GM12874 (cell line): ENCODE results near the gene TMC8.

Source experiments
- CTCF ChIP-seq: IDR thresholded peaks from 2 replicates; pipeline ENCODE4 v1.5.1; 2011; ENCODE audit warnings: low read depth, mild to moderate bottlenecking, control low read depth, low read length, moderate library complexity; ENCODE audit not compliant: insufficient read depth

TMC8 gene

GRCh38 chr17:78095035-78095434 lies 35.5 kb upstream of the TMC8 start:
- no peak for TF ChIP-seq CTCF

DNA sequence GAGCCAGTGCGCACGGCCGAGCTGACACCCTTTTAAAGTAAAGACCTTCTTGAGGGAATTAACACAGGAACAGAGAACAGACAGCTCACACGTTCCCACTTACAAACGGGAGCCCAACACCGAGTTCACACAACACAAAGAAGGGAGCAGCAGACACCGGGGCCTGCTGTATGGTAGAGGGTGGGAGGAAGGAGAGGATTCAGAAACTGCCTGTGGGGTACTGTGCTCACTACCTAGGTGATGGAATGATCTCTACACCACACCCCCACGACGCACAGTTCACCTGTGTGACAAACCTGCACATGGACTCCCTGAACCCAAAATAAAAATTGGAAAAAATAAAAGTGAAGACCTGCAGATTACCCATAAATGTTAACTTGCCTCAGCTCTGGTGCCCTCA lies 34.5 kb upstream of the TMC8 start:
- no peak for TF ChIP-seq CTCF

GRCh38 chr17:78101112-78101511 lies 29.5 kb upstream of the TMC8 start:
- no peak for TF ChIP-seq CTCF

DNA sequence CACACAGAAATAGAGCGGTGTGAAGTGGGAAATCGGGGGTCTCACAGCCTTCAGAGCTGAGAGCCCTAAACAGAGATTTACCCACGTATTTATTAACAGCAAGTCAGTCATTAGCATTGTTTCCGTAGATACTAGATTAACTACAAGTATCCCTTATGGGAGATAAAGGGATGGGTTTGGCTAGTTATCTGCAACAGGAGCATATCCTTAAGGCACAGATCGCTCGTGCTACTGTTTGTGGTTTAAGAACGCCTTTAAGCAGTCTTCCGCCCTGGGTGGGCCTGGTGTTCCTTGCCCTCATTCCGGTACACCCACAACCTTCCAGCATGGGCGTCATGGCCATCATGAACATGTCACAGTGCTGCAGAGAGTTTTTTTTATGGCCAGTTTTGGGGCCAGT lies 29.0 kb upstream of the TMC8 start:
- TF ChIP-seq CTCF = no peak

DNA sequence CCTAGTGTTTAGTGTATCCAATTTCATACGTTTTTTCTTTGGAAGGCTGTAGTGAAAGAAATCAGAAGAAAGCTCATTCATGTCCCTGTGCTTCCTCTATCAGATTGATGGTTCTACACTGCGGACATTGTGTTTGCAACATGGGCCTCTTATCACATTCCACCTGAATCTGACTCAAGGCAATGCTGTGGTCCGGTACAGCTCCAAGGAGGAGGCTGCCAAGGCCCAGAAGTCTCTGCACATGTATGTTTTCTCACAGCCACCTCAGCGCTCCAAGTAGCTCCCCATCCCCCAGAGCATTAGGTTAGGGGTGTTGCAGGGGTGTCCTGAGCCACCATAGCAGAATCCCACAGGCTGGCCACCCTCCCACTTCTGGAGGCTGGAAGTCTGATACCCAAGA lies 27.3 kb upstream of the TMC8 start:
- TF ChIP-seq CTCF = no peak

DNA sequence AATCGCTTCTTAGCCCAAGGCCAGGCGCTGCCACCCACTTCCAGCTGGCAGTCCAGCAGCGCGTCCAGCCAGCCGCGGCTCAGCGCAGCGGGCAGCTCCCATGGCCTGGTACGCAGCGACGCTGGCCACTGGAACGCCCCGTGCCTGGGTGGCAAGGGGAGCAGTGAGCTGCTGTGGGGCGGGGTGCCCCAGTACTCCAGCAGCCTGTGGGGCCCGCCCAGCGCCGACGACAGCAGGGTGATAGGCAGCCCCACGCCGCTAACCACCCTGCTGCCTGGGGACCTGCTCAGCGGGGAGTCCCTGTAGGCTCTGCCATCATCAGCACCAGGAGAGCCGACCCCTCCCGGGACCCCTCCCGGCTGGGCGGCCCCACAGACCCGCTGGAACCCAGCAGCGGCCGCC lies 26.0 kb upstream of the TMC8 start:
- no peak for TF ChIP-seq CTCF

DNA sequence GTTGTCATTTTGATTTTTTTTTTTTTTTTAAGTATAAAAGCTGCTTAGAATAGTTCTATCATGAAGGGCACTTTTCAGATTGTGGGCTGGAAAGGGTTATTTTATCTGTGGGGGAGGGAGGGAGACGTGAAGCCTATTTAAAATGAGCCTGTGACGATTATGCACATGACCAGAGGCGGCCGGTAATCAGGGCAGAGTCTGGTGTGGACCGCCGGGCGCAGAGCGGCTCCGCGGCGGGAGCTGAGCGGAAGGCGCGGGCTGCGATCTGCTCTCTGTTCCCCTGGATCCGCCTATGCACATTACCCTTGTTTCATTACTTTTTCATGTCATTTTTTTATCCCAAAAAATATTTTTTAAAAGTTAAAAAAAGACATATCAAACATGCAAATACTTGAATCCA lies 25.5 kb upstream of the TMC8 start:
- TF ChIP-seq CTCF = no peak

GRCh38 chr17:78105551-78105950 lies 25.0 kb upstream of the TMC8 start:
- no peak for TF ChIP-seq CTCF
